Skeletal muscle tissue (tissue), 4 donors: ENCODE data around the gene SLC25A18. TPM values are rescaled to one million over a fixed set of nuclear protein-coding genes. Genes with fewer than 3 reads are reported as not detected.

Source experiments
- H3K27ac ChIP-seq: one replicate; pipeline ENCODE4 v1.7.0; 2013; ENCODE audit warnings: mild to moderate bottlenecking, low read depth, low read length, inconsistent platforms
- H3K27me3 ChIP-seq, 3 donors: one replicate each; pipeline ENCODE4 v1.7.0; 2013; ENCODE audit warnings: low read length in 3 of 3; ENCODE audit not compliant: control insufficient read depth in 3 of 3, insufficient read depth in 3 of 3
- H3K36me3 ChIP-seq, 3 donors: one replicate each; pipeline ENCODE4 v1.7.0; 2013; ENCODE audit warnings: low read length in 3 of 3; ENCODE audit not compliant: control insufficient read depth in 3 of 3, insufficient read depth in 3 of 3
- H3K4me1 ChIP-seq, 3 donors: one replicate each; pipeline ENCODE4 v1.7.0; 2013; ENCODE audit warnings: low read length in 3 of 3, mild to moderate bottlenecking in 3 of 3; ENCODE audit not compliant: control insufficient read depth in 3 of 3, insufficient read depth in 3 of 3
- H3K4me3 ChIP-seq, 3 donors: one replicate each; pipeline ENCODE4 v1.7.0; 2013; ENCODE audit warnings: low read length in 3 of 3
- H3K9ac ChIP-seq, 3 donors: one replicate each; pipeline ENCODE4 v1.7.0; 2013; ENCODE audit warnings: low read length in 3 of 3, mild to moderate bottlenecking in 3 of 3, moderate library complexity in 2 of 3, low read depth in 1 of 3
- H3K9me3 ChIP-seq, 3 donors: one replicate each; pipeline ENCODE4 v1.7.0; 2013; ENCODE audit warnings: low read length in 3 of 3; ENCODE audit not compliant: control insufficient read depth in 3 of 3
- total RNA-seq: library from RNA; depleted of rRNA; stranded (reverse); fragments of >200 nt; gene quantifications from one replicate; pipeline ENCODE4 v1.2.3, GENCODE V29; 2014
- donor health status: Osteomylitis.

Gene SLC25A18
- total RNA-seq, 1 donor from 2014 or later: not detected

- Histone ChIP-seq H3K9ac (no peak overlapping the region), H3K36me3 (peaks cover 0 to 6% (median 0%) of the 10 kb centered on the region in 3 donors), H3K27me3 (no peaks in the 10 kb centered on the region), H3K9me3 (no peaks in the 10 kb centered on the region), H3K4me1 (peaks cover 0 to 5% (median 4%) of the 10 kb centered on the region in 3 donors), H3K4me3 (no peak overlapping the region), H3K27ac (no peak overlapping the region)
These were observed 17.8 kb downstream of the SLC25A18 start for GRCh38 chr22:17581056-17581455.

DNA sequence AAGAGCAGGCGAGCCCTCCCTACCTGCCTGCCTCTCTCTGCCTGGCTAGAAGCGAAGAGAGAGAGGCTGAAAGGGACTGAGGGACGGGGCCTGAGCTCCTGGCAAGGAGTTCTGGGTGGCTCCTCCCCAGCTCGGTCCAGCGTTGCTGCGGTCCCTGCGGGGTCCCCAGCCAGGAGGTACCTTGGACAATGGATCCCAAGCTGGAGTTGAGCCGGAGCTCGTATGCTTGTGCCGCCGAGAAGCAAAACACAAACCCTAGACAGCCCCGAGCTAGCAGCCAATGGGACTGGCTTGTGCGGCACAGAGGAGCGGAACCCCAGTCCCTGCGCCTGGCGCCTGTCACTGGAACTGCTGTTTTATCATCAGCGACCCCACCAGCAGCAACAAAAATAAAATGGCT, 18.3 kb downstream of the SLC25A18 start:
- Histone ChIP-seq H3K4me3 (no peak overlapping the region), H3K9me3 (no peaks in the 10 kb centered on the region), H3K4me1 (peaks cover under 1 to 3% (median under 1%) of the 10 kb centered on the region in 3 donors), H3K27me3 (no peaks in the 10 kb centered on the region), H3K36me3 (peaks cover 0 to 6% (median 0%) of the 10 kb centered on the region in 3 donors), H3K9ac (no peak overlapping the region), H3K27ac (no peak overlapping the region)

DNA sequence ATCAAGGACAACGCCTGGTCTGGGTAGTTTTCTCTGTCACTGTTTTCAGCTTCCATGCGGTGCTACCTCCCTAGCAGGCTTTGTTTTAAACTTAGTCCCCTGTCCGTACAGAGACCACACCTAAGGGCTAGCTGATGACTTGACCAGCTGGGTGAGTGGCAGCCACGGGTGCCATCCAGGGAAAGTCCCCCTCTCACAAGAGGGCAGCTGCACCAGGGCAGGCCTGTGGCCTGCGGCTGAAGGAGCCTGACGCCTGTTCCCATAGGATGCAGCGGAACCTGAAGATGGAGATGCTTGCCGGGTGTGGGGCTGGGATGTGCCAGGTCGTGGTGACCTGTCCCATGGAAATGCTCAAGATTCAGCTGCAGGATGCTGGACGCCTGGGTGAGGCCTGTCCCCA, 19.9 kb downstream of the SLC25A18 start:
- no peaks in the 10 kb centered on the region for H3K27me3 ChIP-seq
- no peak overlapping the region for H3K9ac ChIP-seq
- H3K9me3 ChIP-seq: no peaks in the 10 kb centered on the region

DNA sequence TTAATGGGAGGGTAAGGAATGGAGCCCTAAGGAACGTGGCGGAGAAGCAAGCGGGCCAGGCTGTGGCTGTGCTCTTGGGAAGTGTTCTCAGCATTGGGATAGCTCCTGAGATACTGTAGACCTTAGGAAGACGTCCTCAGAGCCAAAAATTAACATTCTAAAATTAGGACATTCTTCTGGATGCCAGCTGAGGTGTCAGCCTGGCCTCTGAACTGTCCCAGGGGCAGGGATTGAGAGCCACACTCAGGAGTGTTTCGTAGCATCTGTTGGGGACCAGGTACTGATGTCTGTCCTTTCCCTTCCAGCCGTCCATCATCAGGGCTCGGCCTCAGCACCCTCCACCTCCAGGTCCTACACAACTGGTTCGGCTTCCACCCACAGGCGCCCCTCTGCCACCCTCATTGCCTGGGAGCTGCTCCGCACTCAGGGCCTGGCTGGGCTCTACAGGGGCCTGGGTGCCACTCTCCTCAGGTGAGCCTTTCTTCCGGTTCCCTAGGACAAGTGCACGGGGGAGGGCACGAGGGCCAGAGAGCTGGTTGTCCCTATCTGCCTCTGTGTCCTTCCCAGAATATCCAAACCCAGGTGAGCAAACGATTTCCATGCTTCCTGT, 23.6 kb downstream of the SLC25A18 start:
- Histone ChIP-seq H3K9ac (no peak overlapping the region), H3K27ac (no peak overlapping the region), H3K9me3 (no peaks in the 10 kb centered on the region), H3K4me1 (peaks cover 4 to 6% (median 5%) of the 10 kb centered on the region in 3 donors), H3K4me3 (no peak overlapping the region), H3K36me3 (peaks cover 9 to 31% (median 18%) of the 10 kb centered on the region in 3 donors), H3K27me3 (no peaks in the 10 kb centered on the region)

More for the DNA sequence above, 19.9 kb downstream of the SLC25A18 start:
- Histone ChIP-seq H3K27ac (no peak overlapping the region), H3K4me1 (peaks cover 4 to 6% (median 5%) of the 10 kb centered on the region in 3 donors), H3K36me3 (peaks cover 0 to 13% (median 0%) of the 10 kb centered on the region in 3 donors), H3K4me3 (no peak overlapping the region)

DNA sequence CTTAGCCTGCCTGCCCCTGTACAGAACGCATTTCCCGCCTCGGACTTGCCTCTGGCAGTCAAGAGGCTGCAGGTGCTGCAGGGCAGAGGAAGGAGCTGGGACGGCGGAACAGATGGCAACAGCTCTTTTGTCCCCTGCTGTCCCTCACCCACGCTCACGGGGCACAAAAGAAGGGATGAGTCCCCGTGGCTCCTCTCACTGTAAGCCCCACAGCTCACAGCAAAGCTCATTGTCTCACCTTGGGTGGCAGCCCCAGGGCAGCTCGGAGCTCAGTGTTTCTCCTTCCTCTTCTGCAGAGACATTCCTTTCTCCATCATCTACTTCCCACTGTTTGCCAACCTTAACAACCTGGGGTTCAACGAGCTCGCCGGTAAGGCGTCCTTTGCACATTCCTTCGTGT, 24.3 kb downstream of the SLC25A18 start:
- Histone ChIP-seq H3K9me3 (no peaks in the 10 kb centered on the region), H3K27me3 (no peaks in the 10 kb centered on the region), H3K9ac (no peak overlapping the region), H3K4me1 (peaks cover 4 to 6% (median 5%) of the 10 kb centered on the region in 3 donors), H3K36me3 (peaks cover 16 to 33% (median 25%) of the 10 kb centered on the region in 3 donors), H3K4me3 (no peak overlapping the region), H3K27ac (no peak overlapping the region)

DNA sequence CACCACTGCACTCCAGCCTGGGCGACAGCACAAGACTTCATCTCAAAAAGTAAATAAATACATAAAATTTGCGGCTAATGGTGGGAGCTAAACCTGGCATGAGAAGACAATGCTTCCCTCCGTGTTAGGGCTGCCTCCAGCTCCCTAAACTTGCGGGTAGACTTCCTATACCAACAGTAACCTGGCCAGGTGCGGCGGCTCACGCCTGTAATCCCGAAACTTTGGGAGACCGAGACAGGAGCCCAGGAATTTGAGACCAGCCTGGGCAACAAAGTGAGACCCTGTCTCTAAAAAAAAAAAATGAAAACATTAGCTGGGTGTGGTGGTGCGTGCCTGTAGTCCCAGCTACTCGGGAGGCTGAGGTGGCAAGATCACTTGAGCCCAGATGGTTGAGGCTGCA, 25.3 kb downstream of the SLC25A18 start:
- no peak overlapping the region for H3K9ac ChIP-seq
- H3K4me3 ChIP-seq: no peak overlapping the region
- H3K36me3 ChIP-seq: peaks cover 23 to 40% (median 32%) of the 10 kb centered on the region in 3 donors
- peaks cover 4 to 6% (median 5%) of the 10 kb centered on the region in 3 donors for H3K4me1 ChIP-seq
- no peak overlapping the region for H3K27ac ChIP-seq
- H3K9me3 ChIP-seq: no peaks in the 10 kb centered on the region
- H3K27me3 ChIP-seq: no peaks in the 10 kb centered on the region

- Histone ChIP-seq H3K9me3 (no peaks in the 10 kb centered on the region), H3K4me1 (peaks cover 4 to 6% (median 5%) of the 10 kb centered on the region in 3 donors), H3K27me3 (no peaks in the 10 kb centered on the region), H3K27ac (no peak overlapping the region), H3K36me3 (peaks cover 34 to 50% (median 44%) of the 10 kb centered on the region in 3 donors), H3K4me3 (no peak overlapping the region), H3K9ac (no peak overlapping the region)
These were observed 26.6 kb downstream of the SLC25A18 start for GRCh38 chr22:17589810-17590375.

- Histone ChIP-seq H3K9me3 (no peaks in the 10 kb centered on the region), H3K27ac (no peak overlapping the region), H3K9ac (no peak overlapping the region), H3K27me3 (no peaks in the 10 kb centered on the region), H3K4me3 (no peak overlapping the region), H3K4me1 (peaks cover 4 to 6% (median 5%) of the 10 kb centered on the region in 3 donors), H3K36me3 (peaks cover 35 to 56% (median 50%) of the 10 kb centered on the region in 3 donors)
These were observed 27.3 kb downstream of the SLC25A18 start for GRCh38 chr22:17590586-17590985.

DNA sequence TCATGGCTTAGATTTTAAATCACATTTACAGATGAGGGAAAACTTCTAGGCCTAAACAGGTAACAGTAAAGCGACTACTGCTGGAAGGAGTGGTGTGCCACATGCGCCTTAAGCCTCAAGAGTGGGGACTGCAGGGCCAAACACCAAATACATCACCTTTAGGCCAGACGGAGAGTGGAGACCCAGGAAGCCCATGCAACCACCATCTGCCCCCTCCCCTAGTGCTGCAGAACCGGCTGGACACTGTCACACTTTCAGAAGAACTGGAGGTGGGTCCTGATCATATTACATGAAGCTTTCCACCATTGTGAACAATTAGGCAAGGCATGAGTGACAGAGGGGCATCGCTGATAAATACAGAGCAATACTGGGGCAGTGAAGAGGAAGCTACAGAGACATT, 28.9 kb downstream of the SLC25A18 start:
- Histone ChIP-seq H3K4me1 (no peaks in the 10 kb centered on the region), H3K36me3 (peaks cover 44 to 61% (median 61%) of the 10 kb centered on the region in 3 donors), H3K27ac (no peak overlapping the region), H3K9me3 (no peaks in the 10 kb centered on the region), H3K27me3 (no peaks in the 10 kb centered on the region), H3K4me3 (no peak overlapping the region), H3K9ac (no peak overlapping the region)

GRCh38 chr22:17596226-17596625, 32.9 kb downstream of the SLC25A18 start:
- H3K4me1 ChIP-seq: no peaks in the 10 kb centered on the region
- no peak overlapping the region for H3K27ac ChIP-seq
- no peak overlapping the region for H3K4me3 ChIP-seq
- peaks cover 65 to 74% (median 68%) of the 10 kb centered on the region in 3 donors for H3K36me3 ChIP-seq
- H3K27me3 ChIP-seq: no peaks in the 10 kb centered on the region
- H3K9ac ChIP-seq: no peak overlapping the region
- no peaks in the 10 kb centered on the region for H3K9me3 ChIP-seq
